ENCODE data around the gene PCBP3.

DNA sequence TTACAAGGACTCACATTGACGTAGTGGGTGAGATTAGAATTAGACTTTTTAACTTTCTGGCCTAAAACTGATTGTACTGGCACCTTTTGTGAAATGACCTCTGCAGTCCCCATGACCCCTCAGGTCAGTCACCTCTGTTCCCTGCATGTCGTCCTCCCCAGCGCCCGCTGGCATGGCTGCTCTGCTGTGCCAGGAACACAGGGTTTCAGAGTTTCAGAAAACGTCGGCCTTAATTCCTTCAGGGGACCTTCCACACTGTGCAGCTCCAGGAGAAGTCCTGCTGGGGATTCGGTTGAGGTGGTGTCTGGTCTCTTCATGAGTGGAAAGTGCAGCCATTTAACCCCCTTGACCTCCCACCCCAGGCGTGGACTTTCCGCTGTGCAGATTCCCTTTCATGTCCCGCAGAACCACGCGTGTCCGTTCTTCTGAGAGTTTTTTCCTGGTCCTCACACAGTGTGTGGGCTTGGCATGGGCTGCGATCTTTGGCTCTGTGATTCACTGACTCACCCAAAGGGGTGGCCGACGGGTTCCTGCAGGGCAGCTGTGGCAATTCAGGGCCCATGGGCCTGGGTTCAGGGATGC is 179.7 kb downstream of the PCBP3 start:
- TF ChIP-seq, protein P1, sequence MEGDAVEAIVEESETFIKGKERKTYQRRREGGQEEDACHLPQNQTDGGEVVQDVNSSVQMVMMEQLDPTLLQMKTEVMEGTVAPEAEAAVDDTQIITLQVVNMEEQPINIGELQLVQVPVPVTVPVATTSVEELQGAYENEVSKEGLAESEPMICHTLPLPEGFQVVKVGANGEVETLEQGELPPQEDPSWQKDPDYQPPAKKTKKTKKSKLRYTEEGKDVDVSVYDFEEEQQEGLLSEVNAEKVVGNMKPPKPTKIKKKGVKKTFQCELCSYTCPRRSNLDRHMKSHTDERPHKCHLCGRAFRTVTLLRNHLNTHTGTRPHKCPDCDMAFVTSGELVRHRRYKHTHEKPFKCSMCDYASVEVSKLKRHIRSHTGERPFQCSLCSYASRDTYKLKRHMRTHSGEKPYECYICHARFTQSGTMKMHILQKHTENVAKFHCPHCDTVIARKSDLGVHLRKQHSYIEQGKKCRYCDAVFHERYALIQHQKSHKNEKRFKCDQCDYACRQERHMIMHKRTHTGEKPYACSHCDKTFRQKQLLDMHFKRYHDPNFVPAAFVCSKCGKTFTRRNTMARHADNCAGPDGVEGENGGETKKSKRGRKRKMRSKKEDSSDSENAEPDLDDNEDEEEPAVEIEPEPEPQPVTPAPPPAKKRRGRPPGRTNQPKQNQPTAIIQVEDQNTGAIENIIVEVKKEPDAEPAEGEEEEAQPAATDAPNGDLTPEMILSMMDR (IDR thresholded peaks at IDR 0.05), result no peak
- no peak for TF ChIP-seq ZFX (IDR thresholded peaks at IDR 0.05; ENCODE audit: borderline replicate concordance)

Measured in 22Rv1 (cell line).